Measurements from ENCODE around the gene RXFP2.

DNA sequence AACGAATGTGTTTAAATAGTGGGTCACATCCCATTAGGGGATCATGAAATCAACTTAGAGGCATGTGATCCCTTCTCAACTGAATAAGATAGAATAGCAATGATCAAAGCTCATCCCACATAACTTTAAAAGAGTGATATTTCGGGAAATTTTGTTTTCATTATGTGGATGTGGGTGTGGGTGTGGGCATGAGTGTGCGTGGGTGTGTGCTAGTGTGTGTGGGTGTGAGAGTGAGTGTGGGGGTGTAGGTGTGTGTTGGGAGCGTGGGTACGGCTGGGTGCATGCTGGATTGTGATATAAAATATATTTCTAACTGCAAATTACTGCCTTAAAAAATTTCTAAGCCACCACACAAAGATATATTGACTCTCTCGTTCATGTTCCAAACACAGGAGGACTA, 15.9 kb downstream of the RXFP2 start:
- TF ChIP-seq, protein P1, sequence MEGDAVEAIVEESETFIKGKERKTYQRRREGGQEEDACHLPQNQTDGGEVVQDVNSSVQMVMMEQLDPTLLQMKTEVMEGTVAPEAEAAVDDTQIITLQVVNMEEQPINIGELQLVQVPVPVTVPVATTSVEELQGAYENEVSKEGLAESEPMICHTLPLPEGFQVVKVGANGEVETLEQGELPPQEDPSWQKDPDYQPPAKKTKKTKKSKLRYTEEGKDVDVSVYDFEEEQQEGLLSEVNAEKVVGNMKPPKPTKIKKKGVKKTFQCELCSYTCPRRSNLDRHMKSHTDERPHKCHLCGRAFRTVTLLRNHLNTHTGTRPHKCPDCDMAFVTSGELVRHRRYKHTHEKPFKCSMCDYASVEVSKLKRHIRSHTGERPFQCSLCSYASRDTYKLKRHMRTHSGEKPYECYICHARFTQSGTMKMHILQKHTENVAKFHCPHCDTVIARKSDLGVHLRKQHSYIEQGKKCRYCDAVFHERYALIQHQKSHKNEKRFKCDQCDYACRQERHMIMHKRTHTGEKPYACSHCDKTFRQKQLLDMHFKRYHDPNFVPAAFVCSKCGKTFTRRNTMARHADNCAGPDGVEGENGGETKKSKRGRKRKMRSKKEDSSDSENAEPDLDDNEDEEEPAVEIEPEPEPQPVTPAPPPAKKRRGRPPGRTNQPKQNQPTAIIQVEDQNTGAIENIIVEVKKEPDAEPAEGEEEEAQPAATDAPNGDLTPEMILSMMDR (IDR thresholded peaks at IDR 0.05): no peak
- no peak for TF ChIP-seq POLR2A (IDR thresholded peaks at IDR 0.05)

All from lower leg skin (tissue), 3 donors.